K562 (cell line): Measurements from ENCODE around the gene REM1.

ENCODE experiments used
- E2F4 ChIP-seq: sonication (generic); formaldehyde crosslinking; IDR thresholded peaks from 2 replicates; pipeline ENCODE4 v1.8.0; 2022; ENCODE audit warnings: mild to moderate bottlenecking, low read depth, missing genetic modification reagents
- ETV5 ChIP-seq: sonication (generic); formaldehyde crosslinking; IDR thresholded peaks from 2 replicates; pipeline ENCODE4 v1.4.0; 2020; ENCODE audit warnings: low read depth, mild to moderate bottlenecking, missing genetic modification reagents
- EZH2 ChIP-seq: IDR thresholded peaks from 2 replicates; pipeline ENCODE4 v1.6.1; 2012; ENCODE audit warnings: low read depth, mild to moderate bottlenecking, inconsistent platforms, low read length, borderline replicate concordance
- SMC3 ChIP-seq: conservative IDR thresholded peaks from 2 replicates; pipeline ENCODE4 v1.6.1; 2011; ENCODE audit warnings: low read depth, low read length, improper control_type of control experiment; ENCODE audit not compliant: insufficient read depth
- TGIF2 ChIP-seq: sonication (generic); formaldehyde crosslinking; IDR thresholded peaks from 2 replicates; pipeline ENCODE4 v1.8.1; 2022; ENCODE audit warnings: mild to moderate bottlenecking, missing genetic modification reagents, moderate library complexity
- ZKSCAN3 ChIP-seq: fragments of 250-450 bp; sonication (Bioruptor Pico); IDR thresholded peaks from 2 replicates; pipeline ENCODE4 v1.4.0; 2020
- TF ChIP-seq, protein P1 (sequence below): sonication (generic); formaldehyde crosslinking; IDR thresholded peaks from 2 replicates; pipeline ENCODE4 v1.5.0; 2020; ENCODE audit warnings: missing genetic modification reagents
- TF ChIP-seq, protein P2 (sequence below): fragments of 250-450 bp; sonication (Bioruptor Pico); IDR thresholded peaks from 2 replicates; pipeline ENCODE4 v1.8.0; 2021; ENCODE audit warnings: borderline replicate concordance, mild to moderate bottlenecking, moderate library complexity; ENCODE audit not compliant: poor library complexity, severe bottlenecking

DNA sequence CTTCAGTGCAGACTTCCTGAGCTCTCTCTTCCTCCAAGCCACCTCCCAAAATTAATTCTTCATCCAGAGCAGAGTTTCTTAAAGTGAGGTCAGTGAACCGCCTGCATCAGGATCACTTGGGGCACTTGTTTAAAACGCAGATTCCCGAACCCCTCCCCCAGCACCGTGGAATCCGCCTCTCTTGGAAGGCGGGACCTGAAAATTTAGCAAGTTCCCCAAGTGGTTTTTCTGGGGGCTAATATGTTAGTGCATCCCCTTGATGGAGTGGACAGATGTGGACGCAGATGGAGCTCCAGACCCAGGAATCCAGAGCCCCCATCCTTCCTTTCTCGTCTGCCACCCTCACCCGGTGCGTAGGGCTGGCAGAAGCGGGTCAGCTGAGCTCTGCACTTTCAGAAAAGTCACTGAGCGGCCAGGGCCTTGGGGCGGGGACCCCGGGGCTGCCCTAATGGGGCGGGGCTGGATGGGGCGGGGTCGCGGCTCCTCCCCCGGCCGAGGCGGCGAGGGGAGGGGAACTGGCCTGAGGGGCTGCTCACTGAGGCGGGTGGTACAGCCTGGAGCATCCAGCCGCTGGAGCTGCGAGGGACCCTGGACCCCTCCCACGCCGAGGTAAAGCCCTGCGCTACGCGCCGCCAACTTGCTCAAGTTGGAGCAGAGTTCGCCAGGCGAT is at the start of gene REM1, which contains the start of gene DEFB124:
- no peak for TF ChIP-seq EZH2
- TF ChIP-seq, protein P1, sequence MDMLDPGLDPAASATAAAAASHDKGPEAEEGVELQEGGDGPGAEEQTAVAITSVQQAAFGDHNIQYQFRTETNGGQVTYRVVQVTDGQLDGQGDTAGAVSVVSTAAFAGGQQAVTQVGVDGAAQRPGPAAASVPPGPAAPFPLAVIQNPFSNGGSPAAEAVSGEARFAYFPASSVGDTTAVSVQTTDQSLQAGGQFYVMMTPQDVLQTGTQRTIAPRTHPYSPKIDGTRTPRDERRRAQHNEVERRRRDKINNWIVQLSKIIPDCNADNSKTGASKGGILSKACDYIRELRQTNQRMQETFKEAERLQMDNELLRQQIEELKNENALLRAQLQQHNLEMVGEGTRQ (CRISPR knock-in tag) = no peak
- TF ChIP-seq, protein P2, sequence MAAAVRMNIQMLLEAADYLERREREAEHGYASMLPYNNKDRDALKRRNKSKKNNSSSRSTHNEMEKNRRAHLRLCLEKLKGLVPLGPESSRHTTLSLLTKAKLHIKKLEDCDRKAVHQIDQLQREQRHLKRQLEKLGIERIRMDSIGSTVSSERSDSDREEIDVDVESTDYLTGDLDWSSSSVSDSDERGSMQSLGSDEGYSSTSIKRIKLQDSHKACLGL (CRISPR knock-in tag) = no peak
- TF ChIP-seq SMC3 = no peak
- no peak for TF ChIP-seq ETV5 (CRISPR knock-in tag)
- no peak for TF ChIP-seq E2F4 (CRISPR knock-in tag)
- TF ChIP-seq ZKSCAN3 (CRISPR knock-in tag) = no peak
- TF ChIP-seq TGIF2 (CRISPR knock-in tag) = no peak
